RWPE2 (cell line): ENCODE data around the gene ATXN7L2.

Experiments
- ATAC-seq: fragments of 200-7000 bp; cut with Tn5 transposase; 3 replicates; pipeline ENCODE4 v1.9.1; 2021; ENCODE audit warnings: low read depth
- DNase-seq: peaks from one replicate; pipeline ENCODE4 v3.0.0-alpha.2; 2020; ENCODE audit warnings: low spot score
- H3K27ac ChIP-seq: fragments of 450-650 bp; 2 replicates; pipeline ENCODE4 v1.5.1; 2017; ENCODE audit warnings: mild to moderate bottlenecking; ENCODE audit not compliant: poor library complexity, severe bottlenecking
- H3K27me3 ChIP-seq: fragments of 250-450 bp; sonication (Bioruptor Pico); 2 replicates; pipeline ENCODE4 v1.5.1; 2021; ENCODE audit warnings: mild to moderate bottlenecking, moderate library complexity; ENCODE audit not compliant: insufficient read depth, poor library complexity, severe bottlenecking
- H3K36me3 ChIP-seq: fragments of 250-450 bp; sonication (Bioruptor Pico); 2 replicates; pipeline ENCODE4 v1.5.1; 2020; ENCODE audit warnings: low read depth, mild to moderate bottlenecking, moderate library complexity
- H3K4me1 ChIP-seq: fragments of 250-450 bp; sonication (Bioruptor Pico); 2 replicates; pipeline ENCODE4 v1.5.1; 2021; ENCODE audit warnings: mild to moderate bottlenecking, moderate library complexity; ENCODE audit not compliant: insufficient read depth, poor library complexity, severe bottlenecking
- H3K4me3 ChIP-seq: fragments of 250-450 bp; sonication (Bioruptor Pico); 2 replicates; pipeline ENCODE4 v1.5.1; 2021; ENCODE audit warnings: mild to moderate bottlenecking, moderate library complexity; ENCODE audit not compliant: severe bottlenecking
- H3K9me3 ChIP-seq: fragments of 250-450 bp; sonication (Bioruptor Pico); 2 replicates; pipeline ENCODE4 v1.5.1; 2021; ENCODE audit warnings: mild to moderate bottlenecking, moderate library complexity; ENCODE audit not compliant: severe bottlenecking
- TF ChIP-seq, protein P1 (sequence below): fragments of 450-650 bp; IDR thresholded peaks from one replicate; pipeline ENCODE4 v1.5.1; 2017; ENCODE audit warnings: mild to moderate bottlenecking, moderate library complexity; ENCODE audit not compliant: poor library complexity, severe bottlenecking

Gene ATXN7L2

DNA sequence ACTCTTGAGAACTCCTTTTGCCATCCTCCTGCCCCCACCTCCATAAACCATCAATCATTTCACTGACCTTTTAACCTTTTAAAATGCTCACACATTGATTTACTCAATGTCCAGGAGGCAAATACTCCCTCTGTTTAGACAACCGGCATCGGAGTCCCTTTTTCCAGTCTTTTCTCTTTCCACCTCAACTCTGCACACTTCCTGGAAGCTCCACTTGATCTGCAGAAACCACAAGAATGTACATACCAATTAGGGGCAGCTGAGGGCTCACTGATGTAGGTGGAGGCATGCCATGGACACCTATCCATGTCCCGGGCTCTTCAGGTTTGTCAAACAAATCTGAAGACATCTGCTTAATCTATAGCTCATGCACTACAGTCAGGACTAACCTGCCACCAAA lies 31.1 kb downstream of the ATXN7L2 start:
- TF ChIP-seq, protein P1, sequence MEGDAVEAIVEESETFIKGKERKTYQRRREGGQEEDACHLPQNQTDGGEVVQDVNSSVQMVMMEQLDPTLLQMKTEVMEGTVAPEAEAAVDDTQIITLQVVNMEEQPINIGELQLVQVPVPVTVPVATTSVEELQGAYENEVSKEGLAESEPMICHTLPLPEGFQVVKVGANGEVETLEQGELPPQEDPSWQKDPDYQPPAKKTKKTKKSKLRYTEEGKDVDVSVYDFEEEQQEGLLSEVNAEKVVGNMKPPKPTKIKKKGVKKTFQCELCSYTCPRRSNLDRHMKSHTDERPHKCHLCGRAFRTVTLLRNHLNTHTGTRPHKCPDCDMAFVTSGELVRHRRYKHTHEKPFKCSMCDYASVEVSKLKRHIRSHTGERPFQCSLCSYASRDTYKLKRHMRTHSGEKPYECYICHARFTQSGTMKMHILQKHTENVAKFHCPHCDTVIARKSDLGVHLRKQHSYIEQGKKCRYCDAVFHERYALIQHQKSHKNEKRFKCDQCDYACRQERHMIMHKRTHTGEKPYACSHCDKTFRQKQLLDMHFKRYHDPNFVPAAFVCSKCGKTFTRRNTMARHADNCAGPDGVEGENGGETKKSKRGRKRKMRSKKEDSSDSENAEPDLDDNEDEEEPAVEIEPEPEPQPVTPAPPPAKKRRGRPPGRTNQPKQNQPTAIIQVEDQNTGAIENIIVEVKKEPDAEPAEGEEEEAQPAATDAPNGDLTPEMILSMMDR, result no peak
- DNase-seq (no peak), ATAC-seq (no peak)
- H3K36me3 ChIP-seq, result no peaks in the 10 kb centered on the region
- H3K9me3 ChIP-seq, result no peaks in the 10 kb centered on the region
- H3K27me3 ChIP-seq, result no peaks in the 10 kb centered on the region
- no peaks in the 10 kb centered on the region for H3K4me1 ChIP-seq
- H3K4me3 ChIP-seq, result no peak overlapping the region
- H3K27ac ChIP-seq, result no peak overlapping the region

DNA sequence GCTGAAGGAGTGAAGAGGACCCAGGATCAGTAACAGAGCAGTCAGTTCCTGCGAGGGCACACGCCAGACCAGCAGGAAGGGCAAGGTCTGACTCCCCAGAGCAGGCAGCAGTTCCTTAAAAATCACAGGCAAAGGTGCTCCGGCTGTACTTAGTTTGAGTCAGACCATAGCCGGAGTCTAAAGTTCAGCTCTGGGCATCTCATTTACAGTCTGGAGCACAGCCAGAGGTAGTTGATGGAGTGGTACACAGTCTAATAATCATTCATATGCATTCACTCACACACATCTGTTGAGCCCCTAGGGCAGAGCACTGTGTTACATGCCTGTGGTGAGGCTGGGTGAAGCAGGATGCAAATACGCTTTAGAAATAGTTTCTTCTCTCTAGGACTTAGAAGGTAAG lies 33.2 kb downstream of the ATXN7L2 start:
- Histone ChIP-seq H3K9me3 (no peaks in the 10 kb centered on the region), H3K36me3 (no peaks in the 10 kb centered on the region), H3K27me3 (no peaks in the 10 kb centered on the region), H3K4me1 (no peaks in the 10 kb centered on the region), H3K4me3 (no peak overlapping the region), H3K27ac (no peak overlapping the region)
- TF ChIP-seq, protein P1, result no peak
- no peak for ATAC-seq
- DNase-seq, result no peak

DNA sequence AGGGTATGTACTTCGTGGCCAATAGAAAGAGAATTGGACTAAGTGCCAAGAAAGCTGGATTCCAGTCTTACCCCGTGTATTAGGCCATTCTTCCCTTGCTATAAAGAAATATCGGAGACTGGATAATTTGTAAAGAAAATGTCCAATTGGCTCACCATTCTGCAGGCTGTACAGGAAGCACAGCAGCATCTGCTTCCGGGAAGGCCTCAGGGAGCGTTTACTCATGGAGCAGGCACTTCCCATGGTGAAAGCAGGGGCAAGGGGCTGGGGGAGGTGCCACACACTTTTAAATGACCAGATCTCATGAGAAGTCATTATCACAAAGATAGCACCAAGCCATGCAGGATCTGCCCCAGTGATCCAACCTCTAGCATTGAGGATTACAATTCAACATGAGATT lies 33.6 kb downstream of the ATXN7L2 start:
- Histone ChIP-seq H3K27me3 (no peaks in the 10 kb centered on the region), H3K36me3 (no peaks in the 10 kb centered on the region), H3K27ac (no peak overlapping the region), H3K4me3 (no peak overlapping the region), H3K9me3 (no peaks in the 10 kb centered on the region), H3K4me1 (no peaks in the 10 kb centered on the region)
- TF ChIP-seq, protein P1, result no peak
- DNase-seq, result no peak
- no peak for ATAC-seq

DNA sequence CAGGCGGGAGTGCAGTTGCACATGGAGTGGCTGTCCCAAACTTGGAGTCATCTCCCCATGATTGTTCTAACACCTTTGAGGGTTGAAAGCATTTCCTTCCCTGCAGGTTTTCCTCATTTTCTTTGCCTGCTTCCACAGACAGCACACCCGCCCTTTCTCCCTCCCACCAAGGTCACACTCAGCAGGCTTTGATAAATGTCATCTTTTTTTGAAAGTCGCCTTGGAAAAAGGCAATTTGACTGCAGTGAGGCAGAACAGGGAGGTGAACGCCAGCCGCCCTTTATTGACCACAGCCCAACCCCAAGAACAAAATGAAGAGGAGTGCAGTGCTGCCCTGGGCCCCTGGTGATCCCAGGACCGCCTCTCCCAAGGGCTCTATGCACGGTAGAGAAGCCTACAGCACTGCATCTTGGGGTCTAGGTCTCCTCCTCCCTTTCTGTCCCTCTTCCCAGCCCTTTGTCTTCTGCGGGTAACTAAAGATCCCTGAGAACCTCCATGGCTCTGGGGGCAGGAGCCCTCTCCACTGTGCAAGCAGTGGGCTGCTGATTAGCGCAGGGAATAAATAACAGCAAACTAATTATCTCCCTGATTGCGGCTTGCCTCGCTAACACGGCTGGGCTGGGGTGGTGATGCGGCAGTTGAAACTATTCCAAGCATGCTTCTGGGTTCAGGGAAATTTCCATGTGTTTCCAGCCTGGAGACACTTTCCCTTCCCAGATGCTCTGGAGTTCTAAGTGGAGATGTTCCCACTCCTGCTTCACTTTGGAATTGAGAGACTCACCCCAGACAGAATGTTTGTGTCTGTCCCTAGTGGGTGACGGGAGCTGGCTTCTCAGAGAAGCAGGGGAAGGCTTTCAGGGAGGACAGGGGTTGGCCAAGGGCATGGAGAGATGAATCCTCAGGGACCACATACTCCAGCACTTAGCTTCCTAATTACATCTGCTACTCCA lies 37.6 kb downstream of the ATXN7L2 start:
- Histone ChIP-seq H3K27me3 (no peaks in the 10 kb centered on the region), H3K27ac (no peak overlapping the region), H3K4me1 (no peaks in the 10 kb centered on the region), H3K9me3 (no peaks in the 10 kb centered on the region), H3K36me3 (no peaks in the 10 kb centered on the region), H3K4me3 (no peak overlapping the region)
- ATAC-seq (no peak), DNase-seq (no peak)
- TF ChIP-seq, protein P1, result no peak

DNA sequence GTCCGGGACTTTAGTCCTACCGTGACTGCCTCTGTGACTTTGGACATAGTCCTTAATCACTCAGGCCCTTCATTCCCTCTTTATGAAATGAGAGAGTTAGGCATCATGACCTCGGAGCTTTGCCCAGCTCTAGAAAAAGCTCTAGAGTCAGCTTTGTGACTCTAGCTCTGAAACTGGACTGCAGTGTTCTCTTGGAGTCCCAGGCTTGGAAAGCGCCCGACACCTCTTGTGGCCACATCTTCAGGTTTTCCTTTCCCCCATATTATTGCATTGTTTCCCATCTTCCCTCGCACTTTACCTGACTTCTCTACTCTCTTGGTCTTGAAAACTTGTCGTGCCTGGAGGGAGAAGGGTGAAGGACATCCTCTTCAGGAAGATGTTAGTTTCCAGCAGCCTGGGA lies 38.3 kb downstream of the ATXN7L2 start:
- TF ChIP-seq, protein P1, result no peak
- no peaks in the 10 kb centered on the region for H3K9me3 ChIP-seq
- no peaks in the 10 kb centered on the region for H3K36me3 ChIP-seq
- no peaks in the 10 kb centered on the region for H3K27me3 ChIP-seq
- DNase-seq (no peak), ATAC-seq (no peak)
- no peaks in the 10 kb centered on the region for H3K4me1 ChIP-seq
- H3K27ac ChIP-seq, result no peak overlapping the region
- no peak overlapping the region for H3K4me3 ChIP-seq
